OCI-LY3 (cell line): Measurements from ENCODE around the gene PTP4A2.
A peak's percentile ranks its signal among the peaks of the same experiment; 100 is the strongest.

ENCODE experiments used
- H2AFZ ChIP-seq: fragments of 200-600, 300-600 bp; shearing (Covaris generic); 2 replicates; pipeline ENCODE4 v1.6.0; 2014; ENCODE audit warnings: antibody characterized with exemption, low read depth, low read length
- H3K27ac ChIP-seq: fragments of 200-600, 300-600 bp; sonication (generic); 2 replicates; pipeline ENCODE4 v1.5.1; 2014; ENCODE audit warnings: mild to moderate bottlenecking, low read length, moderate library complexity, mixed read lengths
- H3K27me3 ChIP-seq: fragments of 200-600, 300-600 bp; sonication (generic); 2 replicates; pipeline ENCODE4 v1.6.1; 2014; ENCODE audit warnings: low read depth, low read length, mixed read lengths
- H3K36me3 ChIP-seq: fragments of 200-600, 300-600 bp; sonication (generic); replicated peaks from 2 replicates; pipeline ENCODE3; 2014; ENCODE audit warnings: low read depth, low read length, mixed read lengths
- H3K4me1 ChIP-seq: fragments of 300-600, 200-600 bp; sonication (generic); 2 replicates; pipeline ENCODE4 v1.6.1; 2014; ENCODE audit warnings: low read length, mixed read lengths
- H3K4me2 ChIP-seq: fragments of 200-600, 300-600 bp; sonication (generic); 2 replicates; pipeline ENCODE4 v1.6.1; 2014; ENCODE audit warnings: low read length, mixed read lengths
- H3K4me3 ChIP-seq: fragments of 300-600, 200-600 bp; sonication (generic); 2 replicates; pipeline ENCODE4 v1.5.1; 2014; ENCODE audit warnings: antibody characterized with exemption, mild to moderate bottlenecking, low read length, moderate library complexity
- H3K79me2 ChIP-seq: fragments of 300-600, 200-600 bp; shearing (Covaris generic); 2 replicates; pipeline ENCODE4 v1.6.1; 2014; ENCODE audit warnings: mild to moderate bottlenecking, low read length, mixed read lengths
- H3K9ac ChIP-seq: fragments of 300-600, 200-600 bp; shearing (Covaris generic); 2 replicates; pipeline ENCODE4 v1.6.0; 2014; ENCODE audit warnings: mild to moderate bottlenecking, low read length, moderate library complexity
- H3K9me3 ChIP-seq: fragments of 200-600, 300-600 bp; shearing (Covaris generic); 2 replicates; pipeline ENCODE4 v1.6.1; 2014; ENCODE audit warnings: low read length, mixed read lengths; ENCODE audit not compliant: insufficient read depth
- H4K20me1 ChIP-seq: fragments of 200-600, 300-600 bp; sonication (generic); 2 replicates; pipeline ENCODE4 v1.6.1; 2016; ENCODE audit warnings: low read length, mixed read lengths; ENCODE audit not compliant: insufficient read depth
- EZH2phosphoT487 ChIP-seq: fragments of 200-600 bp; shearing (Covaris generic); IDR thresholded peaks from 2 replicates; pipeline ENCODE4 v1.6.1; 2018; ENCODE audit warnings: antibody characterized with exemption, mixed run types, low read depth
- TF ChIP-seq, protein P1 (sequence below): fragments of 200-600, 300-600 bp; sonication (generic); IDR thresholded peaks from 2 replicates; pipeline ENCODE4 v1.5.1; 2014; ENCODE audit warnings: antibody characterized with exemption, low read length, low read depth

Gene PTP4A2

DNA sequence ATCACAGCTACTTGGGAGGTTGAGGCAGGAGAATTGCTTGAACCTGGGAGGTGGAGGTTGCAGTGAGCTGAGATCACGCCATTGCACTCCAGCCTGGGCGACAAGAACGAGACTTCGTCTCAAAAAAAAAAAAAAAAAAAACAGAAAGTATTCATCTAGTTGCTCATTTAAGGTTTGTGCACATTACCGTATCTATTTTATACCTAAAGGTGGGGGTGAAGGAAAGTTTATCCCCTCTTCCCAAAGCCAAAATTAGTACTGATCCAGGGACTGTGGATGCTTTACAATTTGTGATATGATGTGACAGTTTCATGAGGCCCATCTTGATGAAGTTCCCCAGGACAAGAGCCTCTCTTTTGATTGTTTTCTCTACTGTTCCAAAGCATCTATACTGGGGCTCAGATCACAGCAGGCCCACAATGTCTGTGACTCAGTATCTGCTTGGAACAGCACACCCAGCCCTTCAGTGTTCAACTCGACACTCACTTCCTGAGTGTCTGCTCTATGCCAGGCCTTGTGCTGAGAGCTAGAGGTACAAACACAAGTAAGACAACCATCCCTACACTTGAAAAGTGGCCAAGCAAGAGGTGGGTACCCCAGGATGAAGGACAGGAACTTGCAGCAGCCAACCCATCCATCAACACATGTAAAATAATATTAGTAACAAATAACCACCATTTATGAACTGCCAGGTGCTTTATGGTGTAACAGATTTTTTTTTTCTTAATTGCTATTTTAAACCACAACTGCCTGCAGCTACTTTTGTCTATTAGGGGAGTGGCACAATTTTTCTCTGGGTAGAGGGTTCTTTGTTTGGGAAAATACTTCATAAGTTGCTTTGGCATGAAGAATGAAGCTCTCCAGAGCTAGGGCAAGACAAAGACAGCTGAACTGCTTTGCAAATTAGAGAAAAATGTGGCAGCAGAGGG, 46.5 kb upstream of the PTP4A2 start:
- Histone ChIP-seq H3K4me2 (peak overlapping the region; percentile 59), H3K79me2 (no peaks in the 10 kb centered on the region), H3K36me3 (no peaks in the 10 kb centered on the region), H3K9ac (peak overlapping the region; percentile 25; the same call in 1 of the 2 replicates), H2AFZ (peak overlapping the region; percentile 77; the same call in 1 of the 2 replicates), H3K4me3 (peak overlapping the region; percentile 16; the same call in 1 of the 2 replicates), H4K20me1 (no peaks in the 10 kb centered on the region), H3K27me3 (no peaks in the 10 kb centered on the region), H3K4me1 (peaks cover 32% of the 10 kb centered on the region), H3K9me3 (no peaks in the 10 kb centered on the region), H3K27ac (peak overlapping the region; percentile 26; the same call in 1 of the 2 replicates)
- TF ChIP-seq, protein P1, sequence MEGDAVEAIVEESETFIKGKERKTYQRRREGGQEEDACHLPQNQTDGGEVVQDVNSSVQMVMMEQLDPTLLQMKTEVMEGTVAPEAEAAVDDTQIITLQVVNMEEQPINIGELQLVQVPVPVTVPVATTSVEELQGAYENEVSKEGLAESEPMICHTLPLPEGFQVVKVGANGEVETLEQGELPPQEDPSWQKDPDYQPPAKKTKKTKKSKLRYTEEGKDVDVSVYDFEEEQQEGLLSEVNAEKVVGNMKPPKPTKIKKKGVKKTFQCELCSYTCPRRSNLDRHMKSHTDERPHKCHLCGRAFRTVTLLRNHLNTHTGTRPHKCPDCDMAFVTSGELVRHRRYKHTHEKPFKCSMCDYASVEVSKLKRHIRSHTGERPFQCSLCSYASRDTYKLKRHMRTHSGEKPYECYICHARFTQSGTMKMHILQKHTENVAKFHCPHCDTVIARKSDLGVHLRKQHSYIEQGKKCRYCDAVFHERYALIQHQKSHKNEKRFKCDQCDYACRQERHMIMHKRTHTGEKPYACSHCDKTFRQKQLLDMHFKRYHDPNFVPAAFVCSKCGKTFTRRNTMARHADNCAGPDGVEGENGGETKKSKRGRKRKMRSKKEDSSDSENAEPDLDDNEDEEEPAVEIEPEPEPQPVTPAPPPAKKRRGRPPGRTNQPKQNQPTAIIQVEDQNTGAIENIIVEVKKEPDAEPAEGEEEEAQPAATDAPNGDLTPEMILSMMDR, result no peak
- no peak for TF ChIP-seq EZH2phosphoT487

DNA sequence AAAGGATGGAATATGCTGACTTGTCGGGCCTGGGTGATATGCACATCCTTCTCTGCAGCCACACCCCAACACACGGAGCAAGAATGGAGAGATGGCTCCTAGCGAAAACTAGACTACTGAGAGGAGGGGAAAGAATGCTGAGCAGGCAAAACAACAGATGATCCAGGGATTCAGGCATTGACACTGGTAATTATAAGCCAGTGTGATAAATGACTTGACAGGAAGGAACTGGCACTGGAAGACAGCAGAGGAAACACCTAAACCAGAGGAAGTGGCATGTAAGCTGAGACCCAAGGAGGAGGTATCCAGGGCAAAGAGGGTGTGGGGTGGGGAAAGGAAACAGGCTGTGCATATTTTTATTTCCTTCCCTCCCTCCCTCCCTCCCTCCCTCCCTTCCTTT, 43.8 kb upstream of the PTP4A2 start:
- Histone ChIP-seq H4K20me1 (no peaks in the 10 kb centered on the region), H2AFZ (no peak overlapping the region), H3K36me3 (no peaks in the 10 kb centered on the region), H3K9me3 (no peaks in the 10 kb centered on the region), H3K27me3 (no peaks in the 10 kb centered on the region), H3K79me2 (no peaks in the 10 kb centered on the region), H3K4me2 (no peak overlapping the region), H3K4me1 (peaks cover 32% of the 10 kb centered on the region), H3K27ac (no peak overlapping the region), H3K4me3 (no peak overlapping the region), H3K9ac (no peak overlapping the region)
- TF ChIP-seq EZH2phosphoT487, result no peak
- TF ChIP-seq, protein P1, result no peak

DNA sequence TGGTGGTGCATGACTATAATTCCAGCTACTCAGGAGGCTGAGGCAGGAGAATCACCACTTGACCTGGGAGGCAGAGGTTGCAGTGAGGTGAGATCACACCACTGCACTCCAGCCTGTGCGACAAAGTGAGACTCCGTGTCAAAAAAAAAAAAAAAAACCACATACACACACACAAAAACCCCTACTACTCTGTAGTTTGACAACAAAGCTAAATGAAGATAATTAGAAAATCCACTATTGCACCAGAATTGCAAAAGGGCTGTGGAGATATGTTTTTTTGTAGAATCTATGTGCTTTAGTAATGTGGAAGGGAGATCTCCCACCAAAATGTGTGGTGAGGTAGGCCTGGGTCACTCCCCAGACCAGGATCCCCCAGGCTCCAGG, 43.3 kb upstream of the PTP4A2 start:
- no peak overlapping the region for H3K27ac ChIP-seq
- H3K4me3 ChIP-seq, result no peak overlapping the region
- peak overlapping the region; percentile 66 for H3K4me2 ChIP-seq

More for the DNA sequence above, 43.3 kb upstream of the PTP4A2 start:
- H2AFZ ChIP-seq, result no peak overlapping the region
- no peaks in the 10 kb centered on the region for H3K9me3 ChIP-seq
- peaks cover 32% of the 10 kb centered on the region for H3K4me1 ChIP-seq
- H3K36me3 ChIP-seq, result no peaks in the 10 kb centered on the region
- H3K79me2 ChIP-seq, result no peaks in the 10 kb centered on the region
- TF ChIP-seq, protein P1, result no peak
- TF ChIP-seq EZH2phosphoT487, result no peak
- H4K20me1 ChIP-seq, result no peaks in the 10 kb centered on the region
- no peaks in the 10 kb centered on the region for H3K27me3 ChIP-seq
- no peak overlapping the region for H3K9ac ChIP-seq
